ENCODE results near the gene TMEM239.
"Not testable (repeated sequence)": the region's sequence is repeated elsewhere in the genome, so short reads cannot be mapped to it uniquely, and the experiment has no call there.

Gene TMEM239

GRCh38 chr20:2820896-2821869 is 5.0 kb downstream of the TMEM239 start:
- DNase-seq: no peak

GRCh38 chr20:2822073-2822472 is 5.9 kb downstream of the TMEM239 start:
- peak in 1 of 4 experiments; percentile 15 for DNase-seq

GRCh38 chr20:2825761-2826160 is 9.6 kb downstream of the TMEM239 start:
- no peak for DNase-seq

- no peak for DNase-seq
Measured at GRCh38 chr20:2826655-2827054, 10.5 kb downstream of the TMEM239 start.

GRCh38 chr20:2829376-2829775 is 13.2 kb downstream of the TMEM239 start:
- DNase-seq: no peak

- DNase-seq: not testable (repeated sequence)
Measured at GRCh38 chr20:2831206-2831605, 15.0 kb downstream of the TMEM239 start.

- no peak for DNase-seq
Measured at GRCh38 chr20:2833761-2834160, 17.6 kb downstream of the TMEM239 start.

- no peak for DNase-seq
Measured at GRCh38 chr20:2834401-2835110, 18.4 kb downstream of the TMEM239 start.

GRCh38 chr20:2835331-2835796 is 19.2 kb downstream of the TMEM239 start:
- DNase-seq: no peak

- DNase-seq: no peak
Measured at GRCh38 chr20:2836035-2836434, 19.9 kb downstream of the TMEM239 start.

GRCh38 chr20:2837221-2837960 is 21.2 kb downstream of the TMEM239 start:
- DNase-seq: no peak

GRCh38 chr20:2838170-2838797 is 22.1 kb downstream of the TMEM239 start:
- no peak for DNase-seq

- DNase-seq: no peak
Measured at GRCh38 chr20:2838847-2839671, 22.9 kb downstream of the TMEM239 start.

- DNase-seq: no peak
Measured at GRCh38 chr20:2839732-2840137, 23.6 kb downstream of the TMEM239 start.

- DNase-seq: peak; percentile 69 to 85 (median 74)
Measured at GRCh38 chr20:2840138-2840966, 24.2 kb downstream of the TMEM239 start, which contains the start of the genes PCED1A and VPS16. PCED1A (minus strand) TSS chr20:2840655; CDS start chr20:2839912, 743 bp downstream. VPS16 (plus strand) TSS chr20:2840745; CDS start chr20:2840775, 30 bp downstream.

GRCh38 chr20:2840967-2841531 is 24.9 kb downstream of the TMEM239 start:
- peak in 2 of 4 experiments; percentile 25 to 37 for DNase-seq

- no peak for DNase-seq
Measured at GRCh38 chr20:2845607-2846006, 29.4 kb downstream of the TMEM239 start.

GRCh38 chr20:2846698-2847097 is 30.5 kb downstream of the TMEM239 start:
- DNase-seq: no peak

GRCh38 chr20:2847802-2848201 is 31.6 kb downstream of the TMEM239 start:
- no peak for DNase-seq

GRCh38 chr20:2849529-2849928 is 33.4 kb downstream of the TMEM239 start:
- no peak for DNase-seq

All from activated naive CD4-positive, alpha-beta T cell (primary cell).